HCT116 (cell line): ENCODE measurements around the gene RELCH. TPM values are rescaled to one million over a fixed set of nuclear protein-coding genes. Genes with fewer than 3 reads are reported as not detected.

Experiments used
- ATAC-seq: fragments of 200-7000 bp; cut with Tn5 transposase; 2 replicates; pipeline ENCODE4 v1.9.1; 2020; ENCODE audit warnings: mild to moderate bottlenecking, moderate library complexity
- BruUV-seq: library from RNA; stranded (reverse); fragments of 400-500 nt; replicated peaks from 2 replicates; lab custom pipeline; 2021; lab: Mats Ljungman, UMichigan
- CTCF ChIA-PET: fragments of 300-600 bp; sonication (Branson Sonifier 250); formaldehyde crosslinking; loops from one replicate; lab custom pipeline; 2021; ENCODE audit warnings: antibody characterized with exemption; lab: Charles Lee
- POLR2A ChIA-PET: fragments of 300-600, 350-600 bp; sonication (Branson Sonifier 250); formaldehyde crosslinking; loops from one replicate; lab custom pipeline; 2021; ENCODE audit warnings: antibody characterized with exemption; lab: Charles Lee
- RAD21 ChIA-PET, 2 experiments: fragments of 300-600 bp; sonication (Branson Sonifier 250); formaldehyde crosslinking; loops; one replicate each; lab custom pipeline; 2023; ENCODE audit warnings: low total read pairs in 2 of 2; ENCODE audit not compliant: uncharacterized antibody in 2 of 2, unreplicated experiment in 2 of 2, low non-redundant PET in 1 of 2; lab: Charles Lee
- DNase-seq: peaks from one replicate; pipeline ENCODE4 v3.0.0-alpha.2; 2010; ENCODE audit warnings: low read depth, low spot score
- H2AFZ ChIP-seq: fragments of 200-600 bp; shearing (Covaris generic), sonication (generic); 2 replicates; pipeline ENCODE4 v1.6.1; 2017; ENCODE audit warnings: low read depth, mixed run types, mixed read lengths, antibody characterized with exemption, low read length; ENCODE audit not compliant: poor library complexity, severe bottlenecking
- H3K27ac ChIP-seq: 2 replicates; pipeline ENCODE4 v1.5.1; 2012; ENCODE audit warnings: low read depth, low read length
- H3K27me3 ChIP-seq: fragments of 200-600 bp; sonication (generic); 2 replicates; pipeline ENCODE4 v1.6.1; 2016; ENCODE audit warnings: mixed run types, low read length, mixed read lengths; ENCODE audit not compliant: insufficient read depth
- H3K36me3 ChIP-seq, 2 experiments: fragments of 200-500 bp in 1 of 2; fragments of 200-600 bp in 1 of 2; sonication (Bioruptor generic) in 1 of 2; sonication (generic) in 1 of 2; 2 replicates each; pipeline versions ENCODE4 v1.5.1 to v1.6.1; 2014 to 2016; ENCODE audit warnings: low read length in 2 of 2, inconsistent platforms in 1 of 2, mixed read lengths in 1 of 2, mixed run types in 1 of 2; ENCODE audit not compliant: insufficient read depth in 2 of 2, control insufficient read depth in 1 of 2
- H3K4me1 ChIP-seq, 2 experiments: fragments of 200-600 bp in 1 of 2; sonication (generic) in 1 of 2; 2 replicates each; pipeline versions ENCODE4 v1.5.1 to v1.6.1; 2012 to 2017; ENCODE audit warnings: low read length in 2 of 2, inconsistent platforms in 1 of 2, mild to moderate bottlenecking in 1 of 2, mixed read lengths in 1 of 2, mixed run types in 1 of 2, moderate library complexity in 1 of 2; ENCODE audit not compliant: insufficient read depth in 2 of 2, control insufficient read depth in 1 of 2
- H3K4me2 ChIP-seq: fragments of 200-600 bp; sonication (generic); 2 replicates; pipeline ENCODE4 v1.6.1; 2017; ENCODE audit warnings: mixed run types, low read length, mixed read lengths
- H3K4me3 ChIP-seq, 2 experiments: fragments of 200-600 bp in 1 of 2; sonication (generic) in 1 of 2; replicated peaks in 1 of 2; 2 replicates each; pipeline ENCODE4 v1.5.1; 2011 to 2016; ENCODE audit warnings: low read length in 2 of 2, control low read depth in 1 of 2, low read depth in 1 of 2, mild to moderate bottlenecking in 1 of 2, mixed read lengths in 1 of 2, mixed run types in 1 of 2
- H3K79me2 ChIP-seq: fragments of 200-600 bp; sonication (generic); 2 replicates; pipeline ENCODE4 v1.6.1; 2017; ENCODE audit warnings: mild to moderate bottlenecking, mixed run types, low read length, moderate library complexity, mixed read lengths; ENCODE audit not compliant: insufficient read depth
- H3K9ac ChIP-seq: fragments of 200-600 bp; sonication (generic); 2 replicates; pipeline ENCODE4 v1.6.1; 2016; ENCODE audit warnings: low read length, mixed read lengths
- H3K9me2 ChIP-seq: fragments of 200-600 bp; sonication (generic), shearing (Covaris generic); 2 replicates; pipeline ENCODE4 v1.6.1; 2017; ENCODE audit warnings: mixed run types, mild to moderate bottlenecking, moderate library complexity; ENCODE audit not compliant: insufficient read depth
- H3K9me3 ChIP-seq, 2 experiments: fragments of 200-500 bp in 1 of 2; fragments of 200-600 bp in 1 of 2; sonication (Bioruptor generic) in 1 of 2; sonication (generic) in 1 of 2; 2 replicates each; pipeline ENCODE4 v1.6.1; 2014 to 2017; ENCODE audit warnings: low read length in 2 of 2, mixed read lengths in 2 of 2, inconsistent platforms in 1 of 2, low read depth in 1 of 2, mild to moderate bottlenecking in 1 of 2, mixed run types in 1 of 2, moderate library complexity in 1 of 2; ENCODE audit not compliant: control insufficient read depth in 1 of 2, insufficient read depth in 1 of 2
- H4K20me1 ChIP-seq: fragments of 200-600 bp; sonication (generic), shearing (Covaris generic); 2 replicates; pipeline ENCODE4 v1.6.1; 2017; ENCODE audit warnings: mixed run types, mild to moderate bottlenecking, moderate library complexity; ENCODE audit not compliant: insufficient read depth
- CEBPB ChIP-seq: IDR thresholded peaks from 2 replicates; pipeline ENCODE4 v1.6.1; 2012; ENCODE audit warnings: low read depth
- CTCF ChIP-seq, 3 experiments: fragments of 200-600 bp in 1 of 3; sonication (generic) in 1 of 3; IDR thresholded peaks in 2 of 3; conservative IDR thresholded peaks in 1 of 3; 2 replicates each; pipeline ENCODE4 v1.5.1; 2012 to 2017; ENCODE audit warnings: low read depth in 2 of 3, low read length in 2 of 3, antibody characterized with exemption in 1 of 3, borderline replicate concordance in 1 of 3, control low read depth in 1 of 3, mild to moderate bottlenecking in 1 of 3, mixed read lengths in 1 of 3, mixed run types in 1 of 3, moderate library complexity in 1 of 3; ENCODE audit not compliant: insufficient read depth in 1 of 3
- ELF1 ChIP-seq: IDR thresholded peaks from 2 replicates; pipeline ENCODE4 v1.6.1; 2012; ENCODE audit warnings: low read depth, borderline replicate concordance
- EZH2 ChIP-seq: fragments of 200-600 bp; sonication (generic); IDR thresholded peaks from 2 replicates; pipeline ENCODE4 v1.6.1; 2017; ENCODE audit warnings: antibody characterized with exemption, mixed run types
- EZH2phosphoT487 ChIP-seq: fragments of 200-600 bp; IDR thresholded peaks from 2 replicates; pipeline ENCODE4 v1.6.1; 2018; ENCODE audit warnings: antibody characterized with exemption, borderline replicate concordance
- FOSL1 ChIP-seq: IDR thresholded peaks from 2 replicates; pipeline ENCODE4 v1.6.1; 2012; ENCODE audit warnings: low read depth
- JUND ChIP-seq: IDR thresholded peaks from 2 replicates; pipeline ENCODE4 v1.6.1; 2012
- POLR2A ChIP-seq: IDR thresholded peaks from 2 replicates; pipeline ENCODE4 v1.7.0; 2011; ENCODE audit warnings: borderline replicate concordance; ENCODE audit not compliant: insufficient read depth, insufficient read length; ENCODE audit errors: extremely low read depth
- POLR2AphosphoS5 ChIP-seq: IDR thresholded peaks from 2 replicates; pipeline ENCODE4 v1.6.1; 2011; ENCODE audit warnings: mild to moderate bottlenecking, low read depth, low read length, moderate library complexity
- SP1 ChIP-seq: IDR thresholded peaks from 2 replicates; pipeline ENCODE4 v1.6.1; 2012; ENCODE audit warnings: low read depth
- SRF ChIP-seq: IDR thresholded peaks from 2 replicates; pipeline ENCODE4 v1.6.1; 2012; ENCODE audit warnings: low read depth
- TCF7L2 ChIP-seq: IDR thresholded peaks from 2 replicates; pipeline ENCODE4 v1.7.0; 2011; ENCODE audit warnings: borderline replicate concordance, inconsistent platforms; ENCODE audit not compliant: insufficient read depth, insufficient read length; ENCODE audit errors: extremely low read depth
- ZFX ChIP-seq: fragments of 450-650 bp; IDR thresholded peaks from 2 replicates; pipeline ENCODE4 v1.6.1; 2017
- intact Hi-C: fragments of 100-400 bp; cut with micrococcal nuclease; formaldehyde crosslinking; loops from 2 replicates; pipeline ENCODE4 v1.10.0; 2022
- total RNA-seq: library from RNA; stranded (reverse); gene quantifications from one replicate; pipeline ENCODE4 v1.2.1, GENCODE V29; 2021; ENCODE audit not compliant: unreplicated experiment
- TF ChIP-seq, protein P1 (sequence below): IDR thresholded peaks from 2 replicates; pipeline ENCODE4 v1.6.1; 2012
- TF ChIP-seq, protein P2 (sequence below): IDR thresholded peaks from 2 replicates; pipeline ENCODE4 v1.6.1; 2011; ENCODE audit warnings: mild to moderate bottlenecking, low read length, moderate library complexity; ENCODE audit not compliant: insufficient replicate concordance; ENCODE audit errors: extremely low read depth

Gene RELCH
- total RNA-seq, 1 experiment from 2014 or later, result 17.4 TPM

DNA sequence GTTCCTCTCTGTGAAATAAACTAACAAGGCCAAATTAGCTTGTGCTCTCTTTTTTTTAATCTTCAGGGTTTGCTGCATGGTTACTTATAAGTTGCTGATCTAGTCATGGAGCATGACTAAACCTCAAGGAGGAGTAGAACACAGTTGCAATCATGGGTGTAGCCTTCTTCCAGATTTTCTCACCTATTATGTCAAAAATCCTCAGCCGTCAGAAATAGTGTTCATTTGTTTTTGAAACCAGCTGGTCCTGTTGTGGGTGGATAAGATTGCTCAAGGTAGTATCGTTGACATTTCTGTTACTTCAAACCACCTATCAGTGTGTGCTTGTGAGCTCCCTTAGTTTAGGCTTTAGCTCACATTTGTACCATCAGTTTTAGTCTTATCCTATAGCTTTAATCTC is 11.2 kb downstream of the RELCH start:
- Histone ChIP-seq H3K9me2 (no peaks in the 10 kb centered on the region), H4K20me1 (peaks cover 5% of the 10 kb centered on the region; the same call in 1 of the 2 replicates), H3K9me3 (no peaks in the 10 kb centered on the region), H2AFZ (no peak overlapping the region), H3K4me2 (no peak overlapping the region), H3K36me3 (no peaks in the 10 kb centered on the region), H3K9ac (no peak overlapping the region), H3K4me3 (no peak overlapping the region), H3K27me3 (no peaks in the 10 kb centered on the region), H3K79me2 (peaks cover 93% of the 10 kb centered on the region), H3K4me1 (no peaks in the 10 kb centered on the region), H3K27ac (no peak overlapping the region)
- no peak for DNase-seq
- RAD21 ChIA-PET, result no interaction called here
- no peak for ATAC-seq
- CTCF ChIA-PET, result interaction anchor here (0.7 kb wide), 1 partner anchor 52 kb away, joined by 5 read pairs; no protein-coding TSS in a partner anchor
- TF ChIP-seq POLR2AphosphoS5 (no peak), FOSL1 (no peak), EZH2 (no peak), POLR2A (no peak), CEBPB (no peak), ELF1 (no peak), JUND (no peak), TCF7L2 (no peak), ZFX (no peak), SRF (no peak), CTCF (IDR thresholded peaks at IDR 0.05 in 2 of 3, conservative IDR thresholded peaks at IDR 0.05 in 1 of 3; ENCODE audit: borderline replicate concordance in 1 of 3, insufficient read depth in 1 of 3, low read depth in 2 of 3, low read length in 2 of 3) (no peak), EZH2phosphoT487 (no peak), SP1 (no peak)
- TF ChIP-seq, protein P1, sequence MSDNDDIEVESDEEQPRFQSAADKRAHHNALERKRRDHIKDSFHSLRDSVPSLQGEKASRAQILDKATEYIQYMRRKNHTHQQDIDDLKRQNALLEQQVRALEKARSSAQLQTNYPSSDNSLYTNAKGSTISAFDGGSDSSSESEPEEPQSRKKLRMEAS, result no peak
- TF ChIP-seq, protein P2, sequence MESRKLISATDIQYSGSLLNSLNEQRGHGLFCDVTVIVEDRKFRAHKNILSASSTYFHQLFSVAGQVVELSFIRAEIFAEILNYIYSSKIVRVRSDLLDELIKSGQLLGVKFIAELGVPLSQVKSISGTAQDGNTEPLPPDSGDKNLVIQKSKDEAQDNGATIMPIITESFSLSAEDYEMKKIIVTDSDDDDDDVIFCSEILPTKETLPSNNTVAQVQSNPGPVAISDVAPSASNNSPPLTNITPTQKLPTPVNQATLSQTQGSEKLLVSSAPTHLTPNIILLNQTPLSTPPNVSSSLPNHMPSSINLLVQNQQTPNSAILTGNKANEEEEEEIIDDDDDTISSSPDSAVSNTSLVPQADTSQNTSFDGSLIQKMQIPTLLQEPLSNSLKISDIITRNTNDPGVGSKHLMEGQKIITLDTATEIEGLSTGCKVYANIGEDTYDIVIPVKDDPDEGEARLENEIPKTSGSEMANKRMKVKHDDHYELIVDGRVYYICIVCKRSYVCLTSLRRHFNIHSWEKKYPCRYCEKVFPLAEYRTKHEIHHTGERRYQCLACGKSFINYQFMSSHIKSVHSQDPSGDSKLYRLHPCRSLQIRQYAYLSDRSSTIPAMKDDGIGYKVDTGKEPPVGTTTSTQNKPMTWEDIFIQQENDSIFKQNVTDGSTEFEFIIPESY, result no peak
- no TSS peak for BruUV-seq
- intact Hi-C loops, result no loop called here
- POLR2A ChIA-PET, result no interaction called here
